ENCODE measurements around the gene ADARB2.

Gene ADARB2

GRCh38 chr10:1169981-1170866 is 567.1 kb downstream of the ADARB2 start:
- ATAC-seq (ENCODE audit: low read depth) (no peak), DNase-seq (ENCODE audit: low spot score) (no peak)
- no peak overlapping the region for H3K4me3 ChIP-seq (ENCODE audit: severe bottlenecking)
- H3K36me3 ChIP-seq (ENCODE audit: low read depth) = no peaks in the 10 kb centered on the region
- H3K9me3 ChIP-seq (ENCODE audit: severe bottlenecking) = no peaks in the 10 kb centered on the region
- H3K4me1 ChIP-seq (ENCODE audit: insufficient read depth, poor library complexity, severe bottlenecking) = no peaks in the 10 kb centered on the region
- no peak for TF ChIP-seq CTCF (IDR thresholded peaks at IDR 0.05; ENCODE audit: poor library complexity, severe bottlenecking)
- no peak overlapping the region for H3K27ac ChIP-seq (ENCODE audit: poor library complexity, severe bottlenecking)
- H3K27me3 ChIP-seq (ENCODE audit: insufficient read depth, poor library complexity, severe bottlenecking) = no peaks in the 10 kb centered on the region

DNA sequence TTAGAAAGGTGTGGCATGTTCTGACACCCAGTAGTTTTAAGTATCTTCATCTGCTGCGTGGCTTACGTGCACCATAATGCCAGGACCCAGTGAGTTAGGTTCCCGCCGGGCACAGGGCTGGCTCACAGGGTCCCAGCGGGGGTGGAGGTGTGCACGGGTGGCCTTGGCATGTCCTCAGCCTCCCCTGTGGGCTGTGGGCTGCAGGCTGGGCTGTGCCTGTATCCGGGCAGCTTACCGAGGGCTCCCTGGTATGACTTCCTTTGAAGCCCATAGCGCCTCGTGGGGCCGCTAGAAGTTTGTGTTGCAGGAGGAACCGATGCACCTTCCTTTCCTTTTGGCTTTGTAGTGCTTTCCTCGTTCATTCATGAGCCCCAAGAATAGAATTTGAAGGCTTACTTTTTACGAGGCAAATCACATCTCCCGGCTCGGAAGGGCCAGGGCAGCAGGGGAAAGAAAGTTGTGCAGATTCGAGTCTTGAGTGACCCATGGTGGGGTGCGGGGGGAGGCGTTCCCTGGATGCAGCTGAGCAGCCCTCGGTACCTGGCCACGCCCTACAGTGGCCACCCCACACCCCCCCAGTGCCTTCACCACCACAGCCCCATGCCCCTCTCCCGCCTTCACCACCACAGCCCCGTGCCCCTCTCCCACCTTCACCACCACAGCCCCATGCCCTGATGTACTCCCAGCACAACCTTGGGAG is 568.0 kb downstream of the ADARB2 start:
- ATAC-seq (ENCODE audit: low read depth) (no peak), DNase-seq (ENCODE audit: low spot score) (no peak)
- Histone ChIP-seq H3K27ac (ENCODE audit: poor library complexity, severe bottlenecking) (no peak overlapping the region), H3K27me3 (ENCODE audit: insufficient read depth, poor library complexity, severe bottlenecking) (no peaks in the 10 kb centered on the region), H3K4me3 (ENCODE audit: severe bottlenecking) (no peak overlapping the region), H3K4me1 (ENCODE audit: insufficient read depth, poor library complexity, severe bottlenecking) (no peaks in the 10 kb centered on the region), H3K36me3 (ENCODE audit: low read depth) (no peaks in the 10 kb centered on the region), H3K9me3 (ENCODE audit: severe bottlenecking) (no peaks in the 10 kb centered on the region)
- no peak for TF ChIP-seq CTCF (IDR thresholded peaks at IDR 0.05; ENCODE audit: poor library complexity, severe bottlenecking)

DNA sequence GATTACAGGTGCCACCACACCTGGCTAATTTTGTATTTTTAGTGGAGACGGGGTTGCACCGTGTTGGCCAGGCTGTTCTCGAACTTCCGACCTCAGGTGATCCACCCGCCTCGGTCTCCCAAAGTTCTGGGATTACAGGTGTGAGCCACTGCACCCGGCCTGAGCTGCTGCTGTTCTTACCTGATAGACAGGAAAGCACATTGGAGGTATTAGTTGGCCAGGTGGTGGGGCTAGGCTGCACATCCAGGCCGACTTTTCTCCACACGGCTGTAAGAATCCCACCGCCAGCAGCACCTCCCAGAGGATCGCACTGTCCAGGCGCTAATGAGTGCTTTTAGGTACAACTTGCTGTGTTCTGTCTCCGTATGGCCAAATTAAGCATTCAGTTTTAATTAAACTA is 568.6 kb downstream of the ADARB2 start:
- no peak overlapping the region for H3K4me3 ChIP-seq (ENCODE audit: severe bottlenecking)
- no peak for ATAC-seq (ENCODE audit: low read depth)
- H3K27me3 ChIP-seq (ENCODE audit: insufficient read depth, poor library complexity, severe bottlenecking) = no peaks in the 10 kb centered on the region

DNA sequence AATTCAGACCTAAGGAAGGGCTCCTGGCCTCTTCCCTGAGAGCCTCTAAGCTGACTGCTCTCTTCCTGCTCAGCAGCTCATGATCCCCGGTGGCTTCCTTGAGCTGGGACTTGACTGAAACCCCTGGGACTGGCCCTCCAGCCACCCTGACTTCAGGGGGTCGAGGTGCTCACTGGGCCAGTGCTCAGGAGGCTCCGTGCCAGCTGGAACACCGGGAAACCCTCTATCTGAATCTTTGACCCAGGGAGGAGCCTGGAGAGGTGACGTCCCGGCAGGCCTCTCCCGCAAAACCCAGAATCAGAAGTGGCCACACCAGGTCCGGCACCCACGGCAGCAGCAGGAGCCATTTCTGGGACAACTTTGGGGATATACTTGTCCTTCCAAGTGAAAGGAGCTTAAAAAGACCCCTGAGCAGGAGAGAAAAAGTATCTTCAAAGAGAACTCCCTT is 570.5 kb downstream of the ADARB2 start:
- Histone ChIP-seq H3K4me3 (ENCODE audit: severe bottlenecking) (no peak overlapping the region), H3K36me3 (ENCODE audit: low read depth) (no peaks in the 10 kb centered on the region), H3K27ac (ENCODE audit: poor library complexity, severe bottlenecking) (no peak overlapping the region), H3K27me3 (ENCODE audit: insufficient read depth, poor library complexity, severe bottlenecking) (no peaks in the 10 kb centered on the region), H3K4me1 (ENCODE audit: insufficient read depth, poor library complexity, severe bottlenecking) (no peaks in the 10 kb centered on the region), H3K9me3 (ENCODE audit: severe bottlenecking) (no peaks in the 10 kb centered on the region)
- DNase-seq (ENCODE audit: low spot score) = no peak
- ATAC-seq (ENCODE audit: low read depth) = no peak
- no peak for TF ChIP-seq CTCF (IDR thresholded peaks at IDR 0.05; ENCODE audit: poor library complexity, severe bottlenecking)

More for the DNA sequence above, 568.6 kb downstream of the ADARB2 start:
- H3K27ac ChIP-seq (ENCODE audit: poor library complexity, severe bottlenecking) = no peak overlapping the region
- no peaks in the 10 kb centered on the region for H3K36me3 ChIP-seq (ENCODE audit: low read depth)
- H3K9me3 ChIP-seq (ENCODE audit: severe bottlenecking) = no peaks in the 10 kb centered on the region
- no peak for TF ChIP-seq CTCF (IDR thresholded peaks at IDR 0.05; ENCODE audit: poor library complexity, severe bottlenecking)
- H3K4me1 ChIP-seq (ENCODE audit: insufficient read depth, poor library complexity, severe bottlenecking) = no peaks in the 10 kb centered on the region
- DNase-seq (ENCODE audit: low spot score) = no peak

Data from RWPE2 (cell line).